LNCaP clone FGC (cell line): ENCODE results near the gene ZNF584.

Source experiments
- DNase-seq: peaks from one replicate; pipeline ENCODE4 v3.0.0-alpha.2; 2011; ENCODE audit warnings: low read depth
- H3K4me3 ChIP-seq: 2 replicates; pipeline ENCODE4 v1.5.1; 2011; ENCODE audit warnings: mild to moderate bottlenecking, low read depth, low read length, control low read depth
- TF ChIP-seq, protein P1 (sequence below): IDR thresholded peaks from 2 replicates; pipeline ENCODE4 v1.5.1; 2012; ENCODE audit warnings: mild to moderate bottlenecking; ENCODE audit not compliant: control insufficient read depth, insufficient read depth; ENCODE audit errors: extremely low read depth

The ZNF584 gene

DNA sequence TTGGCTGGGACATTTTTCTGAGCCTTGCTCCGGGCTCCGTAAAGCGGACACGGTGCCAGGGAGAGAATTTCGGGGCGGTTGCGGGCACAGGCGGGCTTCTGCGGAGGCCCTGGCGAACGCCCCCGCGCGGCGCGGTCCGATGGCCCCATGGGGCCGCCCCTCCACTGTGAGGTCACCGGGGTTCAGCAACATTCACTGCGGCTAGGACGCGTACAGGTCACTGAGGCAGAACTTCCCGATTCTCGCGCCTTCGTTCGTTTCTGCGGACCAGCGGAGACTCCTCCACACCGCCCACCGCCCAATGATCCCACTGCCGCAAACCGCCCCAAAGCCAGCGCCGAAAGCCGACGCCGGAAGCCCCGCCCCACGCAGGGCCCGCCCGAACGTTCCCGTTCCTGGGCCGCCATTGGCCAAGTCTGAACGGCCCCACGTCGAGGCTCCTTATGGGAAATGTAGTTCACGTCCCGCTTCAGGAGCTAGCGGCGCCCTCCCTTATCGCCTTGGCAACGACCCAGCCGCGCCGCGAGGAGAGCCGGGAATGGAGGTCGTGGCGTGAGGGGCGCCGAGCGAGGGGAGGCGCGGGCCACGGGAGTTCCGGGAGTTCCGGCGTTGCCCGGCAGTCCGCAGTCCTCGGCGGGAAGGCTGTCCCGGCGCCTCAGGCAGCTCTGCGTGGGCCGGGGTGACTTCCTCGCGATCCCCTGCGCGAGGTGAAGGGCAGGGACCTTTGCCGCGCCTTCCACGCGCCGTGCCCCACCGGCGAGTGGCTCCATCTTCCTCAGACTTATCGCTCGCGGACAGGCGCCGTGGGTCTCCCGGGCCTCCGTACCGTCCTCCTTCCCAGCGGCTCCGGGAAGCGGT, at the start of gene ZNF584:
ZNF584 (plus strand) TSS at position 498 of the 858 bp plus-strand sequence. CDS start 499 bp downstream, outside the sequence.
- peak within 1 kb of the TSS; percentile 78 for H3K4me3 ChIP-seq
- TF ChIP-seq, protein P1, sequence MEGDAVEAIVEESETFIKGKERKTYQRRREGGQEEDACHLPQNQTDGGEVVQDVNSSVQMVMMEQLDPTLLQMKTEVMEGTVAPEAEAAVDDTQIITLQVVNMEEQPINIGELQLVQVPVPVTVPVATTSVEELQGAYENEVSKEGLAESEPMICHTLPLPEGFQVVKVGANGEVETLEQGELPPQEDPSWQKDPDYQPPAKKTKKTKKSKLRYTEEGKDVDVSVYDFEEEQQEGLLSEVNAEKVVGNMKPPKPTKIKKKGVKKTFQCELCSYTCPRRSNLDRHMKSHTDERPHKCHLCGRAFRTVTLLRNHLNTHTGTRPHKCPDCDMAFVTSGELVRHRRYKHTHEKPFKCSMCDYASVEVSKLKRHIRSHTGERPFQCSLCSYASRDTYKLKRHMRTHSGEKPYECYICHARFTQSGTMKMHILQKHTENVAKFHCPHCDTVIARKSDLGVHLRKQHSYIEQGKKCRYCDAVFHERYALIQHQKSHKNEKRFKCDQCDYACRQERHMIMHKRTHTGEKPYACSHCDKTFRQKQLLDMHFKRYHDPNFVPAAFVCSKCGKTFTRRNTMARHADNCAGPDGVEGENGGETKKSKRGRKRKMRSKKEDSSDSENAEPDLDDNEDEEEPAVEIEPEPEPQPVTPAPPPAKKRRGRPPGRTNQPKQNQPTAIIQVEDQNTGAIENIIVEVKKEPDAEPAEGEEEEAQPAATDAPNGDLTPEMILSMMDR: no peak
- peak; percentile 63 for DNase-seq

DNA sequence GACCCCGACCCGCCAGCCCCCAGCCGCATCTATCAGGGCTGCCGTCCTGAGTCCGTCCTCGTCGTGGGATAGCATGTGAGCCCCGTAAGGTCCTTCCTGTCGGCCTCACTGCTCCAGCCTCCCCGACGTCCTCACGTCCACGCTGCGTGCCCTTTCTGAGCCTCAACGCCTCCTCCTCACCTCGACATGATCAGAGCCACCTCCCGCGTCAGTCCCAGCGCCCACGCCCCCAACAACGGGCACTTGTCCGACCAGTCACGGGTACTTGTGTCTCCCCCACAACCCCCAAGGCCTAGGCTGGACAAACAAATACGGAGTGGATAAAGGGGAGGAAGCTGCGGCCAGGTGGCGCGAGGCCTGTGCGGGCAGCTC, 46.6 kb upstream of the ZNF584 start:
- TF ChIP-seq, protein P1: no peak
- H3K4me3 ChIP-seq: peak overlapping the region; percentile 71
- no peak for DNase-seq

GRCh38 chr19:58362272-58362994, 46.0 kb upstream of the ZNF584 start, which contains the start of gene ZNF497:
ZNF497 (minus strand) TSS chr19:58362751; CDS start chr19:58357635, 5,116 bp downstream.
- TF ChIP-seq, protein P1: no peak

GRCh38 chr19:58364146-58364545, 44.3 kb upstream of the ZNF584 start:
- DNase-seq: no peak
- TF ChIP-seq, protein P1: no peak
- no peak overlapping the region for H3K4me3 ChIP-seq

More at GRCh38 chr19:58362272-58362994, 46.0 kb upstream of the ZNF584 start, which contains the start of gene ZNF497:
- H3K4me3 ChIP-seq: peak within 1 kb of the TSS; percentile 71
- peak; percentile 86 for DNase-seq

DNA sequence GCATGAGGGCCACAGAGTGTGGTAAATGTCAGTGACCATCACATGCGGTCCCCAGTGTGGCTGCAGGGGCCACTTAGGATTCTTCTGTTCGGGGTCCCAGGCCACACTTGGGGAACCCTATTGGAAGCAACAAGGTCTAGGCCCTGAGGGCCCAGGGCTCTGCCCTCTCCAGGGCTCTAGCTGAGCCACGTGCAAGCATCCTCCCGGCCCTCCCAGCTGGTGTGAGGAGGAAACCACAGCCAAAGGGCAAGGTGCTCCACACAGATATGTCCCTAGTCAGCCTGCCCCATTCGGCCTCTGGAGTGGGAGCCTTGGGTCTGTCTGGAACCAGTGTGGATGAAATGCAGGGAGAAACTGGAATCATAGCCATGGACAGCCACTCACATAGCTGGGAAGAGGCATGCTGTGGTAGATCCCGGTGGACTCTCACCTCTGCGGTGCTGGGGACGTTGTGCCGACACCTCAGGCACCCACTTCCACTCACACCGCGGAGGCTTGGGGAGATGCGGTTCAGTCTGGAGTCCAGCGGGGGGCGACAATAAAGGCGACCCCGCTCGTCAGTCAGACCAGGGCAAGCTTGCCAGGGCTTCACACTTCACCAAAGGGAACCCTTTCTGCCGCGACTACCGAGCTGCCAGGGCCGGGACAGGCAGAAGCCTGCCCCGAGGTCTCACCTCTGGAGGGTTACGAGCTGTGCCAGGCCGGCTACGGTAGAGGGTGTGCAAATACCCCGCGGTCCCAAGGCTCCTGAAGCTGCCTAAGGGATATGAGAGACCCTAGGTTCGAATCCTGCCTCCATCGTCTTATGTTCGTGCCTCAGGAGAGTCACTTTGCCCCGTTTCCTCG, 41.6 kb upstream of the ZNF584 start:
- no peak for DNase-seq
- TF ChIP-seq, protein P1: no peak
- H3K4me3 ChIP-seq: no peak overlapping the region

DNA sequence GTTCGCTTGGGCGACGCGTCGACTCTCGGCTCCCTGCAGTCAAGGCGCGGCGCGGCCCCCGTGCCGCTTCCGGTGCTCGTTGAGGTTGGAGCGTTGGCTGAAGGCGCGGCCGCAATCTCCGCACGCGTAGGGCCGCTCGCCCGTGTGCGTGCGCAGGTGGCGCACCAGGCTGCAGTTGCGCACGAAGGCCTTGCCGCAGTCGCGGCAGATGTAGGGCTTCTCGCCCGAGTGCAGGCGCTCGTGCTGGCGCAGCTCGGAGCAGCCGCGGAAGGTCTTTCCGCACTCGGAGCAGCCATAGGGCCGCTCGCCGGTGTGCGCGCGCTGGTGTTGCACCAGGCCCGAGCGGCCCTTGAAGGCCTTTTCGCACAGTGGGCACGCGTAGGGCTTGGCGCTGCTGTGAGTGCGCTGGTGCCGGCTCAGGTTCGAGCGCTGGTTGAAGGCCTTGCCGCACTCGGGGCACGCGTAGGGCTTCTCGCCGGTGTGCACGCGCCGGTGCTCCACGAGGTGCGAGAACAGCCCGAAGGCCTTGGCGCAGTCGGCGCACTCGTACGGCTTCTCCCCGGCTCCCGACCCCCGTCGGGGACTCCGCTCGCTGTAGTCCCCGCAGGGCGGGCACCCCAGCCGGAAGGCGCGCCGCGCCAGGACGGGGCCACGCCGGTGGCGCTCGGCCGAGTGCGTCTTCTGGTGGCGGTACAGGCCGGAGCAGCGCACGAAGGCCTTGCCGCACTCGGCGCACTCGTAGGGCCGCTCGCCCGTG, 40.6 kb upstream of the ZNF584 start:
- TF ChIP-seq, protein P1: no peak
- H3K4me3 ChIP-seq: no peak overlapping the region
- DNase-seq: no peak
